Keratinocyte (primary cell): ENCODE results near the gene NUP160. TPM values are rescaled to one million over a fixed set of nuclear protein-coding genes. Genes with fewer than 3 reads are reported as not detected.
"Not testable (repeated sequence)": the region's sequence is repeated elsewhere in the genome, so short reads cannot be mapped to it uniquely, and the experiment has no call there.

Experiments
- DNase-seq: peaks from one replicate; pipeline ENCODE4 v3.0.0-alpha.2; 2011; ENCODE audit warnings: low read depth, missing footprints, low spot score
- FAIRE-seq: peaks from 2 replicates; lab custom pipeline; 2011; peaks lifted over from hg19 to GRCh38; lab: Jason Lieb, UNC
- H2AFZ ChIP-seq: 2 replicates; pipeline ENCODE4 v1.6.0; 2012; ENCODE audit warnings: low read length, control low read depth, inconsistent platforms; ENCODE audit not compliant: control insufficient read depth
- H3K27ac ChIP-seq: 2 replicates; pipeline ENCODE4 v1.5.1; 2011; ENCODE audit warnings: low read length; ENCODE audit not compliant: control insufficient read depth, insufficient read depth
- H3K27me3 ChIP-seq: 3 replicates; pipeline ENCODE4 v1.6.0; 2011; ENCODE audit warnings: low read length; ENCODE audit not compliant: control insufficient read depth, insufficient read depth; ENCODE audit errors: extremely low read depth
- H3K36me3 ChIP-seq, 2 experiments: 2 replicates in 1 of 2; 3 replicates in 1 of 2; pipeline ENCODE4 v1.5.1; 2011; ENCODE audit warnings: low read length in 2 of 2, mild to moderate bottlenecking in 1 of 2; ENCODE audit not compliant: control insufficient read depth in 2 of 2, insufficient read depth in 2 of 2; ENCODE audit errors: extremely low read depth in 1 of 2
- H3K4me1 ChIP-seq: 3 replicates; pipeline ENCODE4 v1.5.1; 2011; ENCODE audit warnings: low read length; ENCODE audit not compliant: control insufficient read depth, insufficient read depth; ENCODE audit errors: extremely low read depth
- H3K4me2 ChIP-seq: 3 replicates; pipeline ENCODE4 v1.6.0; 2011; ENCODE audit warnings: low read depth, low read length; ENCODE audit not compliant: control insufficient read depth, insufficient read depth; ENCODE audit errors: extremely low read depth
- H3K4me3 ChIP-seq, 3 experiments: fragments of 200-600 bp in 1 of 3; sonication (generic) in 1 of 3; 2 replicates in 2 of 3; 3 replicates in 1 of 3; pipeline ENCODE4 v1.5.1; 2011 to 2016; ENCODE audit warnings: low read length in 3 of 3, mild to moderate bottlenecking in 3 of 3, control low read depth in 2 of 3, inconsistent platforms in 1 of 3, low read depth in 1 of 3, mixed read lengths in 1 of 3, mixed run types in 1 of 3, moderate library complexity in 1 of 3; ENCODE audit not compliant: control insufficient read depth in 2 of 3, insufficient read depth in 2 of 3; ENCODE audit errors: extremely low read depth in 1 of 3
- H3K79me2 ChIP-seq: 2 replicates; pipeline ENCODE4 v1.6.0; 2012; ENCODE audit warnings: low read length; ENCODE audit not compliant: control insufficient read depth, insufficient read depth
- H3K9ac ChIP-seq: 3 replicates; pipeline ENCODE4 v1.6.0; 2011; ENCODE audit warnings: low read length; ENCODE audit not compliant: control insufficient read depth, insufficient read depth; ENCODE audit errors: extremely low read depth
- H3K9me1 ChIP-seq: 3 replicates; pipeline ENCODE4 v1.6.0; 2011; ENCODE audit warnings: low read length; ENCODE audit not compliant: control insufficient read depth, insufficient read depth; ENCODE audit errors: extremely low read depth
- H3K9me3 ChIP-seq: 2 replicates; pipeline ENCODE4 v1.5.1; 2012; ENCODE audit warnings: low read depth, low read length; ENCODE audit not compliant: control insufficient read depth
- H4K20me1 ChIP-seq: 3 replicates; pipeline ENCODE4 v1.6.0; 2011; ENCODE audit warnings: low read length; ENCODE audit not compliant: control insufficient read depth, insufficient read depth; ENCODE audit errors: extremely low read depth
- CTCF ChIP-seq, 3 experiments: IDR thresholded peaks in 1 of 3; conservative IDR thresholded peaks in 1 of 3; optimal IDR thresholded peaks in 1 of 3; 2 replicates in 2 of 3; 3 replicates in 1 of 3; pipeline versions ENCODE3 to v1.5.1; 2011; ENCODE audit warnings: low read length in 3 of 3, mild to moderate bottlenecking in 3 of 3, moderate library complexity in 2 of 3, control low read depth in 1 of 3, inconsistent platforms in 1 of 3; ENCODE audit not compliant: insufficient read depth in 2 of 3; ENCODE audit errors: extremely low read depth in 1 of 3
- EZH2 ChIP-seq: IDR thresholded peaks from one replicate; pipeline ENCODE4 v1.6.1; 2012; ENCODE audit warnings: inconsistent platforms, mild to moderate bottlenecking, low read length, moderate library complexity
- dilution Hi-C: fragments of 300-500 bp; cut with MboI; formaldehyde crosslinking; loops from one replicate; pipeline ENCODE4 v1.7.0; 2020; ENCODE audit warnings: low sequenced_read_pairs; ENCODE audit not compliant: extremely low pct_ligation_motif_present
- polyA plus RNA-seq, 5 experiments: library from polyadenylated mRNA; depleted of rRNA in 3 of 5; stranded (reverse) in 3 of 5; stranded (forward) in 1 of 5; unstranded in 1 of 5; fragments of >200 nt; gene quantifications; 1 replicate in 1 of 5; 2 replicates in 3 of 5; 3 replicates in 1 of 5; pipeline versions ENCODE4 v1.2.1 to v1.2.3, GENCODE V29; 2011 to 2012; ENCODE audit warnings: missing spikeins in 2 of 5, low read depth in 1 of 5, low replicate concordance in 1 of 5

NUP160 gene
- polyA plus RNA-seq, 1 donor (not counting 4 experiments of a cell fraction or from before 2014, with no cell fraction given), result 26.6 TPM

GRCh38 chr11:47791774-47792430, 56.2 kb downstream of the NUP160 start:
- H4K20me1 ChIP-seq, result no peaks in the 10 kb centered on the region
- no peak overlapping the region for H3K27ac ChIP-seq
- no peak overlapping the region for H3K4me3 ChIP-seq
- no peaks in the 10 kb centered on the region for H3K27me3 ChIP-seq
- no peaks in the 10 kb centered on the region for H3K4me1 ChIP-seq
- no peaks in the 10 kb centered on the region for H3K79me2 ChIP-seq
- dilution Hi-C loops, result no loop called here
- H3K36me3 ChIP-seq, result peaks cover 8 to 11% of the 10 kb centered on the region in 2 experiments
- no peak for DNase-seq
- no peak for FAIRE-seq
- no peak overlapping the region for H3K9ac ChIP-seq
- no peak overlapping the region for H3K4me2 ChIP-seq
- H2AFZ ChIP-seq, result no peak overlapping the region
- no peaks in the 10 kb centered on the region for H3K9me1 ChIP-seq
- H3K9me3 ChIP-seq, result no peaks in the 10 kb centered on the region
- TF ChIP-seq EZH2 (no peak), CTCF (optimal IDR thresholded peaks at IDR 0.05 in 1 of 3, IDR thresholded peaks at IDR 0.05 in 1 of 3, conservative IDR thresholded peaks at IDR 0.05 in 1 of 3; ENCODE audit: extremely low read depth in 1 of 3, insufficient read depth in 2 of 3, low read length in 3 of 3) (no peak)

GRCh38 chr11:47790017-47790416, 58.1 kb downstream of the NUP160 start:
- H3K27me3 ChIP-seq, H3K9ac ChIP-seq, dilution Hi-C loops, H3K79me2 ChIP-seq, H3K4me1 ChIP-seq, H2AFZ ChIP-seq, H3K4me2 ChIP-seq, H3K4me3 ChIP-seq, DNase-seq, H3K9me1 ChIP-seq, H3K27ac ChIP-seq, H4K20me1 ChIP-seq, H3K9me3 ChIP-seq, FAIRE-seq: not testable (repeated sequence)
- peaks cover 16 to 19% of the 10 kb centered on the region in 2 experiments for H3K36me3 ChIP-seq

- dilution Hi-C loops, result no loop called here
- H3K4me2 ChIP-seq, result no peak overlapping the region
- H3K4me1 ChIP-seq, result no peaks in the 10 kb centered on the region
- H4K20me1 ChIP-seq, result no peaks in the 10 kb centered on the region
- H3K27ac ChIP-seq, result no peak overlapping the region
- H3K9ac ChIP-seq, result no peak overlapping the region
- TF ChIP-seq EZH2, result no peak
- TF ChIP-seq CTCF (optimal IDR thresholded peaks at IDR 0.05 in 1 of 3, IDR thresholded peaks at IDR 0.05 in 1 of 3, conservative IDR thresholded peaks at IDR 0.05 in 1 of 3; ENCODE audit: extremely low read depth in 1 of 3, insufficient read depth in 2 of 3, low read length in 3 of 3), result no peak
- no peak overlapping the region for H2AFZ ChIP-seq
- no peaks in the 10 kb centered on the region for H3K9me1 ChIP-seq
- H3K79me2 ChIP-seq, result no peaks in the 10 kb centered on the region
- no peaks in the 10 kb centered on the region for H3K9me3 ChIP-seq
- H3K27me3 ChIP-seq, result no peaks in the 10 kb centered on the region
- H3K4me3 ChIP-seq, result no peak overlapping the region
- DNase-seq, result no peak
- FAIRE-seq, result no peak
- peaks cover 19 to 22% of the 10 kb centered on the region in 2 experiments for H3K36me3 ChIP-seq
These were observed 60.0 kb downstream of the NUP160 start for GRCh38 chr11:47788181-47788580.
